Right lobe of liver (tissue), 6 donors: ENCODE data around the gene PADI6. TPM values are rescaled to one million over a fixed set of nuclear protein-coding genes. Genes with fewer than 3 reads are reported as not detected.
"Not testable (repeated sequence)": the region's sequence is repeated elsewhere in the genome, so short reads cannot be mapped to it uniquely, and the experiment has no call there.

Experiments used
- ATAC-seq, 4 donors: fragments of 200-7000 bp; cut with Tn5 transposase; one replicate each; pipeline ENCODE4 v1.9.1; 2020; ENCODE audit warnings: mild to moderate bottlenecking in 4 of 4, moderate library complexity in 4 of 4
- DNase-seq, 3 donors: peaks; one replicate each; pipeline ENCODE4 v3.0.0-alpha.2; 2020
- H3K27ac ChIP-seq, 3 donors: fragments of 200-600 bp; one replicate each; pipeline ENCODE4 v1.8.0; 2022
- H3K27me3 ChIP-seq, 2 donors: fragments of 200-600 bp; one replicate each; pipeline ENCODE4 v1.8.0; 2022
- H3K36me3 ChIP-seq, 4 donors: fragments of 200-600 bp; sonication (generic) in 1 of 4; one replicate each; pipeline versions ENCODE4 v1.5.1 to v1.8.0; 2017 to 2022; ENCODE audit warnings: control low read depth in 1 of 4
- H3K4me1 ChIP-seq, 4 donors: fragments of 200-600 bp; sonication (generic) in 1 of 4; one replicate each; pipeline versions ENCODE4 v1.5.1 to v1.8.0; 2017 to 2022; ENCODE audit warnings: control low read depth in 1 of 4
- H3K4me3 ChIP-seq, 3 donors: fragments of 200-600 bp; one replicate each; pipeline ENCODE4 v1.8.0; 2022
- H3K9me3 ChIP-seq, 4 donors: fragments of 200-600 bp; sonication (generic) in 1 of 4; one replicate each; pipeline versions ENCODE4 v1.5.1 to v1.8.0; 2017 to 2022; ENCODE audit warnings: control low read depth in 1 of 4
- CTCF ChIP-seq, 4 donors: fragments of 200-600 bp in 3 of 4; fragments of 450-650 bp in 1 of 4; IDR thresholded peaks; one replicate each; pipeline versions ENCODE4 v1.5.1 to v1.8.0; 2016 to 2022; ENCODE audit warnings: antibody characterized with exemption in 4 of 4, mild to moderate bottlenecking in 2 of 4
- POLR2A ChIP-seq: fragments of 450-650 bp; IDR thresholded peaks from one replicate; pipeline ENCODE4 v1.6.1; 2017; ENCODE audit warnings: antibody characterized with exemption, mild to moderate bottlenecking
- WGBS: methylation state at CpG from one replicate; pipeline ENCODE4 v1.1.6; 2018; ENCODE audit warnings: low coverage, low lambda C conversion rate; ENCODE audit not compliant: insufficient coverage; ENCODE audit errors: missing lambda C conversion rate; 5-methylcytosine and 5-hydroxymethylcytosine counted together
- intact Hi-C, 2 donors: fragments of 100-400 bp; cut with DNase I; formaldehyde crosslinking; loops; one replicate each; pipeline versions ENCODE4 v1.11.2 to v1.14.1; 2022
- total RNA-seq, 6 experiments: library from RNA; depleted of rRNA in 2 of 6; stranded (reverse); fragments of >200 nt in 2 of 6; fragmentation: NEBNext Ultra II Directional in 3 of 6; extraction: Animal tissue kit (Norgen Biotek cat#: 25700) in 3 of 6; gene quantifications; one replicate each; pipeline versions ENCODE4 v1.1.0 to v1.2.4, GENCODE V29; 2016 to 2023
- donor health status: DM: no; HTN: yes; CAD: no.
- donor health status: DM: no; HTN: no; CAD: no.
- donor health status: DM: no; HTN: no; CAD: no.
- donor health status: DM: no; HTN: yes; CAD: no.
- donor health status: DM: no; HTN: yes; CAD: no.

PADI6 gene
- total RNA-seq, 6 experiments from 2014 or later: not detected

DNA sequence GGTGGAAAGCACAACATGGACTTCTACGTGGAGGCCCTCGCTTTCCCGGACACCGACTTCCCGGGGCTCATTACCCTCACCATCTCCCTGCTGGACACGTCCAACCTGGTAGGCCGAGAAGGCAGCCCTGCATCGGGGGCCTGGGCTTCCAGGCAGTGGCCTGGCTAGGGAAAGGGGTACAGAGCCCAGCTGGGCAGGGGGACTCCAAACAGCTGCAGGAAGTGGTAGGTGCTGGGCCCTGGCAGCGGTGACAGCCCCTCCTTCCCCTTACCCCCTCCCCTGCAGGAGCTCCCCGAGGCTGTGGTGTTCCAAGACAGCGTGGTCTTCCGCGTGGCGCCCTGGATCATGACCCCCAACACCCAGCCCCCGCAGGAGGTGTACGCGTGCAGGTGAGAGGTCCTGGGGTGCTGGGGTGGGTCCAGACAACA is 30.0 kb upstream of the PADI6 start:
- WGBS: no CpG with 5 or more reads among the region's 17 CpGs
- Histone ChIP-seq H3K27me3 (no peaks in the 10 kb centered on the region), H3K27ac (no peak overlapping the region), H3K4me1 (no peaks in the 10 kb centered on the region), H3K36me3 (no peaks in the 10 kb centered on the region), H3K4me3 (no peak overlapping the region), H3K9me3 (no peaks in the 10 kb centered on the region)
- DNase-seq: no peak
- TF ChIP-seq POLR2A: no peak
- ATAC-seq: peak in 1 of 4 donors; percentile 29
- intact Hi-C loops: no loop called here

- H3K4me1 ChIP-seq, H3K4me3 ChIP-seq, H3K27ac ChIP-seq, H3K36me3 ChIP-seq, H3K27me3 ChIP-seq, H3K9me3 ChIP-seq, DNase-seq, intact Hi-C loops, ATAC-seq: not testable (repeated sequence)
- WGBS: 83% methylated on average over 2 of the region's 5 CpGs
These were observed 26.5 kb upstream of the PADI6 start for GRCh38 chr1:17345506-17345905.

DNA sequence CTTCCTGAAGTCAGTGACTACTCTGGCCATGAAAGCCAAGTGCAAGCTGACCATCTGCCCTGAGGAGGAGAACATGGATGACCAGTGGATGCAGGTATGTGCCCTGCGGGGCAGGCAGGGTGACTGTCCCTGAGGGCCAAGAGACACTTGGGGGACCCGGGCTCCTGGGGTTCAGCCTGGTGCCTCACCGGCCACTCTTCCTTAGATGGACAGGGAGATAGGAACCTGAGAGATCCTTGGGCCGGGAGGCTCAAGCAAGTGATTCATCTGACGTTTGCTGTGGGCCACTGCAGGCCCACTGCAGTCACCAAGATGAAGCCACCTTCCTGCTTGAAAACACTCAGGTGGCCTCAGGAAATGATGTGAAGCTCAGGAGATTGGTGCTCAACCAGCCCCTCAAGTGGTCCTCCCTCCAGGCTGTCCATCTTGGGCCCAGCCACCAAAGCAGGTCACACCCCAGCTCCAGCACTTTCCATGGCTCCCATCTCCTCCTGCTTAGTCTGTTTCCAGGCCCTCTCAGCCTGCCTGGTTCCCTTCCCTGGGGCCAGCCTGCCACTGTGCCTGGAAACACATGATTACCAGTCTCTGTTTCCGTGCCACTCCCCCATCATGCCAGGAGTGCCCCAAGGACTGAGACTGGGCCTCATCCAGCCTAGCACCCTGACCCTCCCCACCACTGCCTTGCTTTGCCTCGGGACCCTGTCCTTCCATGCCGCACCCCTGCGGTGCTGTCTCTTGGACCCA is 25.8 kb upstream of the PADI6 start:
- no peak for DNase-seq

GRCh38 chr1:17347769-17348592 is 24.0 kb upstream of the PADI6 start:
- Histone ChIP-seq H3K9me3 (no peaks in the 10 kb centered on the region), H3K27me3 (no peaks in the 10 kb centered on the region), H3K4me1 (no peaks in the 10 kb centered on the region), H3K27ac (no peak overlapping the region), H3K36me3 (no peaks in the 10 kb centered on the region), H3K4me3 (no peak overlapping the region)
- 51% methylated on average over 10 of the region's 19 CpGs for WGBS
- DNase-seq (peak in 1 of 3 donors; percentile 5), ATAC-seq (no peak)
- no peak for TF ChIP-seq POLR2A
- no peak for TF ChIP-seq CTCF (IDR thresholded peaks at IDR 0.05)
- intact Hi-C loops: no loop called here

More for the DNA sequence above, 25.8 kb upstream of the PADI6 start:
- Histone ChIP-seq H3K36me3 (no peaks in the 10 kb centered on the region), H3K27ac (no peak overlapping the region), H3K4me3 (no peak overlapping the region), H3K9me3 (no peaks in the 10 kb centered on the region), H3K27me3 (no peaks in the 10 kb centered on the region), H3K4me1 (no peaks in the 10 kb centered on the region)
- intact Hi-C loops: no loop called here
- 77% methylated on average over 4 of the region's 9 CpGs for WGBS
- TF ChIP-seq CTCF (IDR thresholded peaks at IDR 0.05) (no peak), POLR2A (no peak)
- no peak for ATAC-seq

GRCh38 chr1:17348593-17349234 is 23.3 kb upstream of the PADI6 start:
- DNase-seq (no peak), ATAC-seq (no peak)
- Histone ChIP-seq H3K9me3 (no peaks in the 10 kb centered on the region), H3K36me3 (no peaks in the 10 kb centered on the region), H3K4me3 (no peak overlapping the region), H3K27ac (no peak overlapping the region), H3K4me1 (no peaks in the 10 kb centered on the region), H3K27me3 (no peaks in the 10 kb centered on the region)
- intact Hi-C loops: no loop called here
- no peak for TF ChIP-seq POLR2A
- no peak for TF ChIP-seq CTCF (IDR thresholded peaks at IDR 0.05)
- WGBS: 64% methylated on average over 10 of the region's 14 CpGs
